Left forelimb (tissue), 1 donor: ENCODE data around the gene ABHD2.
"Not testable (repeated sequence)": the region's sequence is repeated elsewhere in the genome, so short reads cannot be mapped to it uniquely, and the experiment has no call there.

Experiments used
- DNase-seq: peaks from one replicate; pipeline ENCODE4 v3.0.0-alpha.2; 2018; ENCODE audit warnings: low spot score

The ABHD2 gene

DNA sequence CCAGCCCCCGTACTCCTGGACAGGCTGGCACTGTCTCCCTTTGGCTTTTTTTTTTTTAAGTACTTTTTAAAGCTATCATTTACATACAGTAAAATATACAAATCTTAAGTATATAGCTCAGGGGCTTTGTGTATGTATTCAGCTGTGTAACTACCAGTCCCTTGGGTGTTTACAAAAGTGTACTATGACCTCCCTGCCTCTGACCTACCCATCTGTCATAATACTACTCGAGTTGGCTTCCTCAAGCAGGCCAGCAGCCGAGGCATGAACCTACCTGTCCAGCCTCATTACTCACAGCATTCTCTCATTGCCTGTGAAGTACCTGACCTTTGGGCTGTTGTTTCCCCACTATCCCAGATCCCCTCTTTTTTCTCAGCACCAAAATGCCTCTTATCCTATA, 33.2 kb downstream of the ABHD2 start:
- no peak for DNase-seq

- DNase-seq, result no peak
Measured at GRCh38 chr15:89122505-89123180, 34.4 kb downstream of the ABHD2 start.

DNA sequence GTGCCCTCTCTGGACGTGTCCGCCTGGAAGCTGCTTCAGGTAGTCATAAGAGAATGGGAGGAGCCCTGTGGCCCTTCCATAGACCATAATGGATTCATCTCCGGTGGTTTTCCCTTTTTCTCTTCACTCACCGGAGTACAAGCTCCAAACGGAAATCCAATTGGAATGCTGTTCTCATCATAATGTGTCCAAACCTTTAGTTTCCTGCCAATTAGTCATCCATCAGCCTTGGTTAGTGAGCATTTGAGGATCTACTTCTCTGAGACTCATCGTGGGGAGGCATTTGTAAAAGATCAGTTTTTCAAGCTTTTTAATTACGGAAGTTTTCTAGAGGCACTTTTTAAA, 34.9 kb downstream of the ABHD2 start:
- no peak for DNase-seq

- DNase-seq, result no peak
Measured at GRCh38 chr15:89125088-89125826, 37.0 kb downstream of the ABHD2 start.

GRCh38 chr15:89126009-89126408, 37.8 kb downstream of the ABHD2 start:
- DNase-seq, result no peak

DNA sequence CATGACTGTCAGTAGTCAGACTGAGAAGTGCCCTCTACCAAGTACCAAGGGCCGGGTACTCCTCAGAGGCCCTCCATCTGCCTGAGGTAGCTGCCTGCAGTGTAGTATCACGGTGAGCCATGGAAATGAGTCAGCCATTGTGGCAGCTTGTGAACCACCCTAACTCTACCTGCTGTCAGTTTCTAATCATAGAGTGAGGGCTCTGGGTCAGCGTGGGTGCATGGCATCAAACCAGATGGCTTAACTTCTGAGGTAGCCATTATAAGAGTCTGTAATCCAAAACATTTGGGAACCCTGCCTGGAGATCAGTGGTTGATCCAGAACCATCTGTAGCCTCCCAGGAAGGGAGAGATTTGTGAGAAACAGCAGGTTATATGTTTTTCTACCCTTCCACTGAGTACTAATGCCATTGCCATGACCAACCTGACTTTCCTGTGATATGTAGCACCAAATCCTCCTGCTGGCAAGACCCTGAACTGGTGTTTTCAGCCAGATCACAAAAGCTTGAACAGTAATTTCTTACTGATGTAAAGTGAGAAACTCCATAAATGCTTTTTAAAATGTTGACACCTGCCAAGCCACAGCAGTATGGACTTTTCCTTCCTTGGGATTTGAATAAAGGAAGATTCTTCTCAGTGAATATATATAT, 38.9 kb downstream of the ABHD2 start:
- DNase-seq, result no peak

DNA sequence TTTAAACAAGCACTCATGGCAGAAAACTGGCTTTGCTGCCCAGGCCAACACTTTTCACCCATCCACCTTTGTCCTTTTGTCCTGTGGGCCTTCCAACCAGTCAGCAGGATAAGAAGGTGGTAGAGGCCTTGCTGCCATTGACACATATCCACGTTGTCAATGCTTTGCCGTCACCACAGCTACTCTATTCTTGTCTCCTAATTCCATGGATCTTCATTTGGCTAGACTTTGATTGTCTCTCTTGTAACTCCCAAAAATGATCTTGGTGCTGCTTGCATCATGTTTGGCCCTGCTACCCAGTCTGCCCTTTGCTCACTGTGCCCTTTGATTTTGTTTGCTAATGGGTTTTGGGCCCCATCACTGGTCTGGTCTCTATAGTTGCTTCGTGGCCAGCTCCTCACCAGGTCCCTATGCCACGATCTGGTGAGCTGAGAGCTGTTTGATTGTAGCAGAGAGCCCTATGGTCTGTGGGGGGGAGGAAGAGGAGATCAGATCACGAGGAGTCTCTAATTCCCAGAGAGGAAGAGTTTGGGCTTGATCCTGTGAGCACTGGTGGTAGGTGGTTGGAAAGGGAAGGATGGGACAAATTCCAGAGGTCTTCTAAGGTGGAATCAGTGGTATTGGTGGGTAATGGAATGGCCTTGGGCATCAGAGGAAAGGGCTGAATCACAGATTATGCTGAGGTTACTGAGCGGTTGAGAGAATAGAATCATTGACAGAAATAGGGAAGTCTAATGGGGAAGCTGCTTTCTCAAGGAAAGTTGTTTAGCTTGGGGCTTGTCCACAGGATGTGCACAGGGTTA, 40.3 kb downstream of the ABHD2 start:
- DNase-seq, result no peak

DNA sequence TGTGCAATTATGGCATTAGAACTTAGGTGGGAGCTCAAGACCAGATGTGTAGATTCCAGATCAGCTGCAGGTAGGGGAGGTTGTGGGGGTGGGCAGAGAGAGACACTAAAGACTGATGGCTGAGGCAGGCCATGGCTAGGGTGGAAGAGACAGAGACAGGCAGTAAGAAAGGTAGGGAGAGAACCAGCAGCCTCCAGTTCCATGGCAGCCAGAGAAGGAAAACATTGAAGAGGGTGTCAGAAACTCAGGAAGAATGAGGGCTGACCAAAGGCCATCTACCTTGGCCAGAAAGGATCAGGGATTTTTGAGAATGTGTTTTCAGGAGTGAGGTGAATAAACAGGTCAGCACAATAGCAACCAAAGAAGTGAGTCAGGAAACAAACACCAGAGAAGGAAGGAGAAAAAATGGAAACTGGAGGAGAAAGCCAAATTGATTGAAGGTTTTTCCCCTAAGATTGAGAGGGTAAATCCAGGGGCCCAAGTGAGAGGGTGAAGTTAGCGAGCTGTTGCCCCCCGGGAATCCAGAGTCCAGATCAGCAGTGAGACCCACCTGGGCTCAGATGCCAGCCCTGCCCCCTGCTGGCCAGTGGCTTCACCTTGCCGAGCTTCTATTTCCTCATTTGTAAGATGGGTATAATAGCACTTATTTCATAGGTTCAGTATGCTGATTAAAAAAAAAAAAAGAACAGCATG, 41.0 kb downstream of the ABHD2 start:
- DNase-seq, result no peak

- DNase-seq, result no peak
Measured at GRCh38 chr15:89129816-89130134, 41.5 kb downstream of the ABHD2 start.

DNA sequence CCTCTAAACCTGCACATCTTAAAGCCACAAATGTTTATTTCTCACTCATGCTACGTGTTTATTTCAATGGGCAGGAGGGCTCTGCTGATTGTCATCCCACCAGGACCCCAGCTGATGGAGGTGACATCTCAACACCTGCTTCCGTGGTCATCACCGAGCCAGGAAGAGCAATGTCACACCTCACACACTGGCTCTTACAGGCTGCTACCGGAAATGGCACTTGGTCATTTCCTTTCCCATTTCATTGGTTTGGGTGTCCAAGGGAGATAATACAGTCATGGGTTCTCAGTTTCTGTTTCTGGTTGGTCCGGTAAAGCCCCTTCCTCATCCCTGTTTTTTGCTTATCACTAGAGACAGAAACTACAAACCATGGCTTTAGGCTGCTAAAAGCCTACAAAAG, 41.9 kb downstream of the ABHD2 start:
- DNase-seq, result no peak

DNA sequence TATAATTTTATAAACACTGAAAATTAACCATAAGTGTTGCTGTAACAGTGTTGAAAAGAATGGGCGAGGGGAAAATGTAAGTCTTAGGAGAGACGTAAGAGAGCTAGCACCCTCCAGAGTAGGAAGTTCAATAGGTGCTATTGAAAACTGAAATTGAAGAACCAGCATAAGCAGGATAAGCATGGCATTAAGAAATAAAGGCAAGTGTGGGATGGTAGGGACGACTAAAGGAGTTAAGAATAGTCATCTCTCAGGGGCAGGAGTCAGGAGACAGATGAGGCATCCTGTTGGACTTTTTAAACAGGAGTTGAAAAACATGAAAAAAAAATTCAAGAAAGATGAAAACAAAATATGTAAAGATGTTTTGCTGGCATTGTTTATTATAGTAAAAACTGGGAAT, 43.5 kb downstream of the ABHD2 start:
- no peak for DNase-seq

GRCh38 chr15:89132611-89133507, 44.6 kb downstream of the ABHD2 start:
- DNase-seq, result no peak

GRCh38 chr15:89135387-89136077, 47.3 kb downstream of the ABHD2 start:
- not testable (repeated sequence) for DNase-seq

GRCh38 chr15:89136078-89136806, 48.0 kb downstream of the ABHD2 start:
- no peak for DNase-seq

DNA sequence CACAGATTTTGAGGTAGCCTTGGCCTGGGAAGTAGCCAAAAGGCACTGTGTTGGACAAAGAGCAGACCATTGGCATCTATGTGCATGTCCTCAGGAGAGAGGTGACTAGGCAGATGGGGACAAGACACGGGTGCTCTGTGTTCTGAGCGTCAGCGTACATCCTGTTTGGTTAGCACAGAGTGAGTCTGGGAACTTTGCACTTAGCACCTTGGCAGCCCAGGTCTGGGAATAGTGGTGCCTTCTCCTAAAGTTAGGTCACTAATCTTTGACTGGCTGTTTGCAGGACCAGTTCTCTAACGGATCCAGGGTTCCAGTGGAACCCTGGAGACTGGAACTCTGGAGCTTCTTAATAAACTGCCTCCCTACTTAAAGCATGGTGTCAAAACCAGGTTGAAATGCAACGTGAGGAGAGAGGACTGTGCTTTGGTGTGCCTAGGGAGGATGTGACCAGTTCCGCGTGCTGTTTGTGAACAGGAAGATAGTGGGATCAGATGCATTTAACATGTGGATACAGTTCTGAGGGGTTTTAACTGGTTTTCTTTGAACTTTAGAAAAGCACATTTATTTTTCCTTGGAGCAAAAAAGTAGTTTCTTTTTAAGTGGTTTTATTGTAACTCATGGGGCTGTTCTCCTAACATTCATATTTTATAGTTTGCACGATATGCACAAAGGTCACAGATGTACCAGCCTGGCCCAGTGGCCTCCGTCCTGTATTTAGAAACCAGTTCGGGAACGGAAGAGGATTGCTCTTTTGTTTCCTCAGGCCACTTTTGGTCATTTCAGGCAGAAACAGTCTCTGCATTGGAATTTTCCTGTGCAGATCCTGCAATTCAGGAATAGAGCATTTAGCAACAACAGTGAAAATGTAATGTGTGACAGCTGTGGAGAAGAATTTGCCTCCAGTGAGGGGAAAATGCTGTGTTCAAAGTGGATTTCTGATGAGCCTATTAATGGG, 48.8 kb downstream of the ABHD2 start:
- no peak for DNase-seq

- no peak for DNase-seq
Measured at GRCh38 chr15:89137926-89138325, 49.7 kb downstream of the ABHD2 start.

- no peak for DNase-seq
Measured at GRCh38 chr15:89138999-89139612, 50.9 kb downstream of the ABHD2 start.
